Activated CD4-positive, alpha-beta memory T cell treated with anti-CD3 and anti-CD28 coated beads for 36 hours (primary cell): ENCODE data around the gene SYCE1L. TPM values are rescaled to one million over a fixed set of nuclear protein-coding genes. Genes with fewer than 3 reads are reported as not detected.

Source experiments
- CTCF ChIA-PET: fragments of 350-600 bp; sonication (Branson Sonifier 250); formaldehyde crosslinking; loops from one replicate; lab custom pipeline; 2021; ENCODE audit warnings: antibody characterized with exemption, inconsistent platforms; lab: Charles Lee
- POLR2A ChIA-PET: fragments of 350-600 bp; sonication (Branson Sonifier 250); formaldehyde crosslinking; loops from one replicate; lab custom pipeline; 2021; ENCODE audit warnings: antibody characterized with exemption; lab: Charles Lee
- DNase-seq: peaks from one replicate; pipeline ENCODE4 v3.0.0-alpha.2; 2020
- H3K27ac Mint-ChIP-seq: one replicate; pipeline ENCODE4 v1.8.0; 2021; ENCODE audit warnings: mixed read lengths
- H3K27me3 Mint-ChIP-seq: one replicate; pipeline ENCODE4 v1.8.0; 2021; ENCODE audit warnings: mixed read lengths
- H3K36me3 Mint-ChIP-seq: one replicate; pipeline ENCODE4 v1.8.0; 2021; ENCODE audit warnings: mixed read lengths
- H3K4me1 Mint-ChIP-seq: one replicate; pipeline ENCODE4 v1.8.0; 2021; ENCODE audit warnings: low read depth, mixed read lengths
- H3K4me3 Mint-ChIP-seq: one replicate; pipeline ENCODE4 v1.8.0; 2021; ENCODE audit warnings: mild to moderate bottlenecking, mixed read lengths
- H3K9me3 Mint-ChIP-seq: one replicate; pipeline ENCODE4 v1.8.0; 2021; ENCODE audit warnings: mixed read lengths
- intact Hi-C: fragments of 100-400 bp; cut with micrococcal nuclease; formaldehyde crosslinking; loops from one replicate; pipeline ENCODE4 v1.15.1; 2023
- total RNA-seq, 2 experiments: library from RNA; stranded (reverse); gene quantifications; one replicate each; pipeline ENCODE4 v1.2.3, GENCODE V29; 2021

SYCE1L gene
- total RNA-seq, 2 experiments from 2014 or later = 3.9 to 5.0 TPM

DNA sequence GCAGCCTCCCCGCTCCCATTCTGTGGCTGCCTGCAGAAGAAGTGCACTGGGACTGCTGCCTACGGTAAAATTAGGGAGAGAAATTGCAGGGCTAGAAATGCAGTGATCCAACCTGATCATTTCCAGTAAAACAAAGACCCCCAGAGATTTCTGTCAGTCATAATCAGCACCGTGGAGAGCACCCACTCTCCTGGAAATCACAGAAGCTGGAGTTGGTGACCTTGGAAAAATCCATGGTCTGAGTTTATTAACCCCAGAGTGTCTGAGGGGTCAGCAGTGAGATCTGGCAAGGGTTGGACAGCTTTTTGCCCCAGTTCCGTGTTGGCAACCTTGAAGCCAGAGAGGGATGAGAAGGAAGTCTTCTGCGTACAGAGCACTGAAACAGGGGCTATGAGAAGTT is 7.8 kb downstream of the SYCE1L start:
- ChIA-PET POLR2A (no interaction called here), CTCF (no interaction called here)
- Mint-ChIP-seq H3K4me3 (no peak overlapping the region), H3K36me3 (no peaks in the 10 kb centered on the region), H3K9me3 (no peaks in the 10 kb centered on the region), H3K27ac (no peak overlapping the region), H3K4me1 (peaks cover 6% of the 10 kb centered on the region), H3K27me3 (no peaks in the 10 kb centered on the region)
- DNase-seq = no peak
- intact Hi-C loops = no loop called here

DNA sequence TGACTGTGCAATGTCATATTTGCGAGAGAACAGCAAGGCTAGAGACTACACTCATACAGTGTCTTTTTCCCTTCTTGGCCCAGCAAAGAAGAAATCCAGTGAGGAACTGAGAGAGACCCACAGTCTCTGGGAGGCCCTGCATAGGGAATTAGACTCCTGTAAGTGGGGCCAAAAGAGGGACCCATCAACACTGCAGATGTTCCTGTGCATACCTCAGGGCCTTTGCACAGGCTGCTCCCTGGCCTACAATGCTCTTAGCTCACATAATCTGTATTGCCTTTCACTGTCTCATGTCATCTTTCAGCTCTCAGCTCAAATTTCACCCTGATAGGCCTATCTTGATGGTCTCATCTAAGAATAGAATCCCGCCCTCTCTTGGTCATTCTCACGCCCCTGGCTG is 9.2 kb downstream of the SYCE1L start:
- intact Hi-C loops = no loop called here
- ChIA-PET CTCF (no interaction called here), POLR2A (no interaction called here)
- H3K27ac Mint-ChIP-seq = no peak overlapping the region
- DNase-seq = no peak
- H3K4me3 Mint-ChIP-seq = no peak overlapping the region
- H3K27me3 Mint-ChIP-seq = no peaks in the 10 kb centered on the region
- H3K4me1 Mint-ChIP-seq = peaks cover 8% of the 10 kb centered on the region
- H3K36me3 Mint-ChIP-seq = no peaks in the 10 kb centered on the region
- no peaks in the 10 kb centered on the region for H3K9me3 Mint-ChIP-seq

DNA sequence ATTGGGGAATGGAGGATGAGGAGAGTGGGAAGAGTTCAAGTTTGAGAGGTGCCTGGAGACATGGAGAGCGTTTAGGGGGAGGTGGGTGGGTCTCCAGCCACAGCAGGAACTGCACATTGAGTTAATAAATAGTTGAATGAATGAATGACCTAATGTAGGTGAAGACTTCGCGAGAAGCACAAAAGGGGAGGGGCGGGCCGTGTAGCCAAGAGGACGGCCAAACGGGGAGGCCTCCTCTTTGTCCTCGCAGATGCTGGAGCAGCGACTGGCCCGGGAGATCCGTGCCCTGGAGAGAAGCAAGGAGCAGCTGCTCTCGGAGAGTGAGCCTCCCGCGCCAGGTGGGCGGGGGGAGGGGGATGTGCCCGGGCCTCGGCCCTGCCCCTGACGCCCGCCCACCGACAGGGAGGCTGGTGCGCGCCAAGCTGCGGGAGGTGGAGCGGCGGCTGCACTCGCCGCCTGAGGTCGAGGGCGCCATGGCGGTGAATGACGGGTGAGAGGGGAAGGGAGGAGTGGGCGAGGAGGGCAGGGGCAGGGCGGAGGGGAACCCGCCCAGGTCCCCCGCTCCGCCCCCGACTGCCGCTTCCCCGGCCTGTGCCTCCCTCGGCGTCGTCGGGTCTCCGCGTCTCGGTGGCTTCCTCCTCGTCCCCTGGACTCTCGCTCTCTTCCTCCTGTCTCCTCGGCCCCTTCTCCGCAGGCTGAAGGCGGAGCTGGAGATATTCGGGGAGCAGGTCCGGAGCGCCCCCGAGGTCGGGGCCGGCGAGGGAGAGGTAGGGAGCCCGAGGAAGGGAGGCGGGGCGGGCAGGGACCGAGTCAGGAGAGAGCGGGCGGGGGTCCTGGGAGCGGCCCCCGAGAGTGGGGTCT is 12.9 kb downstream of the SYCE1L start:
- ChIA-PET POLR2A (interaction anchor here (1.0 kb wide), 1 partner anchor 22 kb away, joined by 3 read pairs; the partner anchor contains the start of gene MON1B), CTCF (interaction anchor here (1.1 kb wide), 1 partner anchor 11 kb away, joined by 3 read pairs; no protein-coding TSS in a partner anchor)
- DNase-seq = peak; percentile 84
- peak overlapping the region; percentile 74 for H3K4me3 Mint-ChIP-seq
- H3K9me3 Mint-ChIP-seq = no peaks in the 10 kb centered on the region
- intact Hi-C loops = loop anchor here (1.0 to 10.0 kb wide), 2 partner anchors 22 to 1907 kb away; no protein-coding TSS in a partner anchor
- peaks cover 12% of the 10 kb centered on the region for H3K4me1 Mint-ChIP-seq
- peaks cover 1% of the 10 kb centered on the region for H3K36me3 Mint-ChIP-seq
- no peaks in the 10 kb centered on the region for H3K27me3 Mint-ChIP-seq
- peak overlapping the region; percentile 34 for H3K27ac Mint-ChIP-seq

DNA sequence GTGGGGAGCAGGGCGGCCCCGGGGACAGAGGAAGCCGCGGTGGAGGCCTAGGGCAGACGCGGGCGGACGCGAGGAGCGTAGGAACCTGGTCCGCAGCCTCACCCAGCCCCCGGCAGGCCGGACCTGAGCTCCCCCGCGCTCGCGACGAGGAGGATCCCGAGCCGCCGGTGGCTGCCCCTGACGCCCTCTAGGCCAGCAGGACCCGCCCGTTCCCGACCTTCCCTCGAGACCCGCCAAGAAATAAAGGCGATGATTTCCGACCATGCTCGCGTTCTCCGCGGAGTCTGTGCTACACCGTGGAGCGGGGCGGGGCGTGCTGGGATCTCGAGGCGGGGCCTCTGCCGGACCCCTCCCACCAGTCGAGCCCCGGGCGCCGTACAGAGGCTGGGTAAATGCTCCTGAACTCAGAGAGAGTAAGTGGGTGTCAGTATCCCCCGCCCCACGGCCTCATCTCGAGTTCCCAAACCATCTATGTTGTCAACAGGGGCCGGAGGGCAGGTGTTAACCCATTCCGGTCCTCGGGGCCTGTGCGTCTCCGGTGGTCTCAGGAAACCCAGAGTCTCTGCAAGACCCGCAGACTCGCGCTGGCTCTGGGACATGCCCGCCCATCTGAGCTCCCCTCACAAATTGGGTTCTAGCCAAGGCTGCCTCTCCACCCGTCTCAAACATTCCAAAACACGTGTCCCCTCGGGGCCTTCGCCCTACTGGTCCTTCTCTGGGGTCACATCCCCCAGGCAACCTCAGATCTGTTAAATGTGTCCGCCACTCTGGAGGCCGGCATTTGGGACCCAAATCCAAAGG is 13.7 kb downstream of the SYCE1L start:
- ChIA-PET CTCF (interaction anchor here (0.6 kb wide), 1 partner anchor 17 kb away, joined by 4 read pairs; no protein-coding TSS in a partner anchor), POLR2A (interaction anchor here (1.0 kb wide), 1 partner anchor 22 kb away, joined by 3 read pairs; the partner anchor contains the start of gene MON1B)
- peak overlapping the region; percentile 74 for H3K4me3 Mint-ChIP-seq
- no peaks in the 10 kb centered on the region for H3K27me3 Mint-ChIP-seq
- peak; percentile 80 for DNase-seq
- no peaks in the 10 kb centered on the region for H3K9me3 Mint-ChIP-seq
- peaks cover 12% of the 10 kb centered on the region for H3K4me1 Mint-ChIP-seq
- no peak overlapping the region for H3K27ac Mint-ChIP-seq
- intact Hi-C loops = loop anchor here (1.0 to 10.0 kb wide), 2 partner anchors 23 to 1908 kb away; no protein-coding TSS in a partner anchor
- peaks cover 1% of the 10 kb centered on the region for H3K36me3 Mint-ChIP-seq

DNA sequence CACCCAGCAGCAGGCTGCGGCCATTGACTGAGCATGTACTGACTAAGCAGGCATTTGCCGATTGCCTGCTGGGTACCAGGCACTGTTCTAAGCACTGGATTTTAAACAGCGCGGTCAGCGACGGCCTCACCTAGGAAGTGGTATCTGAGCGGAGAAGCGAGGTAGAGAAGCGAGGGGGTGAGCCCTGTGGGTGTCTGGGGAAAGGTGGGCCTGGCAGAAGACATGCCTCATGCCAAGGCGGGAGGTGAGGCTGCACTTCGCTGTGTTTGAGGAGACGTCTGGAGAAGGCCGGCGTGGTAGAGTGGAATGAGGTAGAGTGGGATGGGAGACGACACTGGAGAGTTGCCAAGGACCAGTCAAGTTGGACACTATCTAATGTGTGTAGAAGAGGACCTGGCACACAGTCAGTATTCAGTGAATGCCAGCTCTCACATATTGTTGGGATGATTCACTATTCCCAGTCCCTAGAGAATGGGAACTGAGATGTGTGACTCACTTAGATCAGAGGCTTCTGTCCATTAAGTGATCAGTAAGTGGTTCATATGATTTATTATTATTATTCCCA is 14.4 kb downstream of the SYCE1L start:
- intact Hi-C loops = loop anchor here (10.0 kb wide), 1 partner anchor 1909 kb away; no protein-coding TSS in a partner anchor
- no peak overlapping the region for H3K27ac Mint-ChIP-seq
- peak overlapping the region; percentile 74 for H3K4me3 Mint-ChIP-seq
- ChIA-PET CTCF (interaction anchor here (1.5 kb wide), 1 partner anchor 10 kb away, joined by 4 read pairs; no protein-coding TSS in a partner anchor), POLR2A (no interaction called here)
- no peaks in the 10 kb centered on the region for H3K9me3 Mint-ChIP-seq
- no peak for DNase-seq
- H3K4me1 Mint-ChIP-seq = peaks cover 12% of the 10 kb centered on the region
- H3K27me3 Mint-ChIP-seq = no peaks in the 10 kb centered on the region
- H3K36me3 Mint-ChIP-seq = peaks cover 1% of the 10 kb centered on the region

DNA sequence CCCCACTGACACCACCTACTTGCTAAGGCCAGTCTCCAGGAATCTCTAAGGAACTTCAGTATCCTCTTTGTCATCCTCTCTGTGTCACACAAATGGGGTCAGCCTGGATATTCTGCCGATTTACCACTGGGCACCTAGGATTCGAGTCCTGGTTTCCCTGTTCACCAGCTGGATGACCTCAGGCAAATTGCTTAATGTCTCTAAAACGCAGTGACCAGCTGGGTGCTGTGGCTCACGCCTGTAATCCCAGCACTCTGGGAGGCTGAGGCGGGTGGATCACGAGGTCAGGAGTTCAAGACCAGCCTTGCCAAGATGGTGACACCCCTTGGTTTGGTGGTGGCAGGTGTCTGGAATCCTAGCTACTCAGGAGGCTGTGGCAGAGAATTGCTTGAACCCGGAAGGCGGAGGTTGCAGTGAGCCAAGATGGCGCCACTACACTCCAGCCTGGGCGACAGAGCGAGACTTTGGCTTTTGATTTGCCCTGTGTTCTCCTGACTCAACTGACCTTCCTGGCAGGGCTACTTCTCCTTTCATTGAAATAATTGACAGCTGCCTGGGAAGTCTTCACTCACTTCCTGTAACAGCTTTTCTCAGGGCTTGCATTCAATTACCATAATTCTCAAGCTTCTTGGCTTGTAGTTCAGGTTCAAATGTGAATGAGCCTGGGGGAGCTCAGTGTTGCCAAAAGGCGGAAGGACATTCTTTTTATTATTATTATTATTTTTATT is 15.4 kb downstream of the SYCE1L start:
- intact Hi-C loops = loop anchor here (10.0 kb wide), 1 partner anchor 1910 kb away; no protein-coding TSS in a partner anchor
- H3K27ac Mint-ChIP-seq = no peak overlapping the region
- no peaks in the 10 kb centered on the region for H3K9me3 Mint-ChIP-seq
- peaks cover 1% of the 10 kb centered on the region for H3K36me3 Mint-ChIP-seq
- no peaks in the 10 kb centered on the region for H3K27me3 Mint-ChIP-seq
- POLR2A ChIA-PET = no interaction called here
- DNase-seq = no peak
- CTCF ChIA-PET = interaction anchor here (1.5 kb wide), 1 partner anchor 9 kb away, joined by 4 read pairs; no protein-coding TSS in a partner anchor
- H3K4me3 Mint-ChIP-seq = no peak overlapping the region
- H3K4me1 Mint-ChIP-seq = peaks cover 12% of the 10 kb centered on the region

DNA sequence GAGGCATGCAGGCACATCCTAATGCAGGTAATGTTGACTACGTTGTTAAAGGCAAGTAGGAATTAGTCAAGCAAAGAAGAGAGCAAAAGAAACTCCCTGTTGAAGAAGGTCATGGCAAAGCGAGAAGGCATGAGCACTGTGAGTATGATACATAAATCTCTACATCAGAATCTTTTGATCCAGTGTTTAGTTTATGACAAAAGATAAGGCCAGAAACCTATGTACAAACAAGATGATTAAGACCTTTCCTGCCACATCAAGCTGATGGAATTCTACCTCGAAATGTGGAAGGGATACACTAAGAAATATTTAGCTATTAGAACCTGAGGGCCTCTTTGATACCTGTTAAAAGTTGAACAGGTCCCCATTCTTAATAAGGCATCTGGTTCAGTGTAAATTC is 20.2 kb downstream of the SYCE1L start:
- Mint-ChIP-seq H3K27me3 (no peaks in the 10 kb centered on the region), H3K27ac (no peak overlapping the region), H3K4me1 (no peaks in the 10 kb centered on the region), H3K36me3 (peaks cover 1% of the 10 kb centered on the region), H3K4me3 (no peak overlapping the region), H3K9me3 (no peaks in the 10 kb centered on the region)
- CTCF ChIA-PET = no interaction called here
- no peak for DNase-seq
- POLR2A ChIA-PET = no interaction called here
- intact Hi-C loops = loop anchor here (10.0 kb wide), 1 partner anchor 1915 kb away; no protein-coding TSS in a partner anchor

DNA sequence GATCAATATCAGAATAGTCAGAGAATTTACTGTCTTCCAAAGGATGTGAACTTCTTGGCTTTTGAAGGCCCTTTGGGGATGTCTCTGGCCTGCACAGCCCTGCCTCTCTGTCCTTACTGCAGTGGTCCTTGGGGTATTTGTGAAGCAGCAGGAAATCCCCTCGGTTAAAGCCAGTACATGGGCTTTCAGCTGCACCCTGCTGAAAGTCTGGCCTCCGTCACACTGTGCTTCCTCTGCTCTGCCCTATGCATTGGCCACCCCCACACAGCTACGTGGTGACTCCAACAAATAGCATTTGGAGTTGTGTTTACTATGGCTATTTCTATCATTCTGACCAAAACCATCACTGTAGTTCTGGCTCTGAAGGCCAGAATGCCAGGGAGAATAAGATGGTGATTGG is 21.2 kb downstream of the SYCE1L start:
- ChIA-PET POLR2A (no interaction called here), CTCF (interaction anchor here (4.0 kb wide), 1 partner anchor 364 kb away, joined by 10 read pairs; no protein-coding TSS in a partner anchor)
- H3K4me3 Mint-ChIP-seq = no peak overlapping the region
- no peaks in the 10 kb centered on the region for H3K4me1 Mint-ChIP-seq
- no peaks in the 10 kb centered on the region for H3K9me3 Mint-ChIP-seq
- no peaks in the 10 kb centered on the region for H3K27me3 Mint-ChIP-seq
- no peak overlapping the region for H3K27ac Mint-ChIP-seq
- peaks cover 1% of the 10 kb centered on the region for H3K36me3 Mint-ChIP-seq
- DNase-seq = no peak
- intact Hi-C loops = no loop called here

DNA sequence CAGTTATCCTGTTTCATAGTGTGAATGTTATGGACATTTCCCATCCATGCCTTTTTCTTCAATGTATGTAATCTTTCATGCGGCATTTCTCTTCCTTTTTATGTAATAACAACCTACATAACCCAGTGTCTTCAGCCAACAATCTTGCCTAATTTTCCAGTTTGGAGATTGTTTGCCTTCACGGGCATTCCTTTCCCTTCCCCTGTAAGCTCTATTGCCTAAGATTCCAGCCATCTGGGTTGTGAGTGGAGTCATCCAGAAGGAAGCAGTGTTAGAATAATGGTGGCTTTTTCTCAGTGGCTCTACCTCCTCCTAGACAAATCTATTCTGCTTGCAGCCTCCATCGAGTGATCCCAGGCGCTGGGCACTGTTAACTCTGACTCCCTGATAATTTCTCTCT is 22.3 kb downstream of the SYCE1L start:
- Mint-ChIP-seq H3K27ac (no peak overlapping the region), H3K27me3 (no peaks in the 10 kb centered on the region), H3K36me3 (no peaks in the 10 kb centered on the region), H3K4me1 (no peaks in the 10 kb centered on the region), H3K4me3 (no peak overlapping the region), H3K9me3 (no peaks in the 10 kb centered on the region)
- POLR2A ChIA-PET = no interaction called here
- no peak for DNase-seq
- intact Hi-C loops = no loop called here
- CTCF ChIA-PET = interaction anchor here (4.0 kb wide), 1 partner anchor 363 kb away, joined by 10 read pairs; no protein-coding TSS in a partner anchor

DNA sequence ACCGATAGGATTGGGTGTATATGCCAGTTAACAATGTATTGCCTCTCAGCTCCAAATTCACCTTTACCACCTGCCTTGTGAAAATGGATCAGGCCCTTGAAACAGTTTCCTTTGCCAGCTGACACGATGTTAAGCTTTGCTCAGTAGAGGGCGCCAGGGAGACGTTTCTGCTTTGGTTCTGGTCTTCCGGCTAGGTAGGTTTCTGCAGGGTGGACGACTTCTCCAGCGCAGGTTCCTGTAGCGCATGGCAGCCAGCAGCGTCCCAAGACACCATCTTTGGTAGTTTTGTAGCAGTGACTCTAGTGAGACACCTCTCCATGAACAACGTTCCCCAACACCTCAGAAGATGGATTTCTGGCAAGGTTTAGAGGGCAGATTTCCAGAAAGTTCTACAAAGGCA is 24.0 kb downstream of the SYCE1L start:
- no peak overlapping the region for H3K4me3 Mint-ChIP-seq
- H3K27me3 Mint-ChIP-seq = no peaks in the 10 kb centered on the region
- intact Hi-C loops = no loop called here
- no peak overlapping the region for H3K27ac Mint-ChIP-seq
- CTCF ChIA-PET = interaction anchor here (1.0 to 4.0 kb wide), 5 partner anchors 9 to 361 kb away, joined by 3 to 10 read pairs (median 4); no protein-coding TSS in a partner anchor
- peak; percentile 49 for DNase-seq
- no peaks in the 10 kb centered on the region for H3K36me3 Mint-ChIP-seq
- H3K4me1 Mint-ChIP-seq = peaks cover 8% of the 10 kb centered on the region
- POLR2A ChIA-PET = no interaction called here
- no peaks in the 10 kb centered on the region for H3K9me3 Mint-ChIP-seq

DNA sequence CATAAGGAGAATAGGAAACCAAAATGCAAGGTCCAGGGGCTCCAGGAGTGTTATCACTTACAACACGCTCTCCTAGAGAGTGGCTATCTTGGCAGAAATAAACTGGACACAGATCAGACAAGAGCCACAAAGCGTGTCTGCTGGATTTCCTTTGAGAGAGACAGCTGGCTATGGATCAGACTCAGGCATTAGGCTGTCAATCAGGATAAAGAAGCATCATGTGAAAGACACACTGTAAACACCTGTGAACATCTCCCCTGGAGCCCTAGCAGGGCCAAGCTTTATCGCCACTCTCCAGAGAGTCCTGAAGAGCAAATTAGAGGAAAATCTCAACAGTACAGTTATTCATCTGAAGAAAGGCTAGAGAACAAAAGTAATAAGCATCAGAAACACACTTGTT is 26.0 kb downstream of the SYCE1L start:
- no peaks in the 10 kb centered on the region for H3K9me3 Mint-ChIP-seq
- POLR2A ChIA-PET = no interaction called here
- no peaks in the 10 kb centered on the region for H3K36me3 Mint-ChIP-seq
- H3K27ac Mint-ChIP-seq = no peak overlapping the region
- peaks cover 8% of the 10 kb centered on the region for H3K4me1 Mint-ChIP-seq
- CTCF ChIA-PET = interaction anchor here (0.6 kb wide), 1 partner anchor 16 kb away, joined by 4 read pairs; no protein-coding TSS in a partner anchor
- no peak for DNase-seq
- intact Hi-C loops = no loop called here
- H3K27me3 Mint-ChIP-seq = peaks cover 3% of the 10 kb centered on the region
- H3K4me3 Mint-ChIP-seq = no peak overlapping the region
